ENCODE data around the gene ADCK2. TPM values are rescaled to one million over a fixed set of nuclear protein-coding genes. Genes with fewer than 3 reads are reported as not detected.
"Not testable (repeated sequence)": the region's sequence is repeated elsewhere in the genome, so short reads cannot be mapped to it uniquely, and the experiment has no call there.

ADCK2 gene
- total RNA-seq, 1 donor from 2014 or later: 12.4 TPM

DNA sequence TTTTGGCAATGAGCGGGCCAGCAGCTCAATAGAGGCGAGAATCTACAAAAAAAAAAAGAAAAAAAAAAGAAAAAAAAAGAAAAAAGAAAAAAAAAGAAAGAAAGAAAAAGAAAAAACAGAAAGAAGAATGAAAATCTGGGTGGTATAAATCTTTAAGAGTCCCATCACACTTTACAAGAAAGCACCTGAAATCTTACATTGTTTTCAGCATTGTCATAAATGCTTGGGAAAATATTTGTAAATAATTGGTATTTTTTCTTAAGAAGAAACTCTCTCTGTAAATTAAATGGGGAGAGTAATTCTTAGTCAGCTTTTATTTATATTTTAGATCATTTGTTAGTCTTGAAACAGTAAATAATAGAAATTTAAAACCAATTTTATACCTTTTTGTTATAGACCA is 62.0 kb downstream of the ADCK2 start:
- Histone ChIP-seq H3K27ac (ENCODE audit: low read depth, low read length) (no peak overlapping the region), H3K4me2 (ENCODE audit: low read length) (no peak overlapping the region), H3K9ac (ENCODE audit: low read length) (no peak overlapping the region), H2AFZ (ENCODE audit: low read depth, low read length) (no peak overlapping the region), H3K4me3 (ENCODE audit: insufficient read depth, low read depth, low read length) (no peak overlapping the region), H4K20me1 (ENCODE audit: insufficient read depth, low read length) (no peaks in the 10 kb centered on the region), H3K79me2 (ENCODE audit: insufficient read depth, low read length) (no peaks in the 10 kb centered on the region), H3K9me3 (ENCODE audit: insufficient read depth, low read depth, low read length) (no peaks in the 10 kb centered on the region), H3K36me3 (ENCODE audit: insufficient read depth, low read length) (no peaks in the 10 kb centered on the region), H3K27me3 (ENCODE audit: insufficient read depth, low read length) (no peaks in the 10 kb centered on the region), H3K4me1 (ENCODE audit: insufficient read depth, low read length) (no peaks in the 10 kb centered on the region)
- H3K36me3 Mint-ChIP-seq (ENCODE audit: low read depth, unreplicated experiment): peaks cover 3% of the 10 kb centered on the region
- H3K27me3 Mint-ChIP-seq (ENCODE audit: low read depth, unreplicated experiment): no peaks in the 10 kb centered on the region
- DNase-seq (ENCODE audit: low read depth) (no peak), FAIRE-seq (no peak)
- no peak overlapping the region for H3K4me3 Mint-ChIP-seq (ENCODE audit: unreplicated experiment)
- TF ChIP-seq, protein P1, sequence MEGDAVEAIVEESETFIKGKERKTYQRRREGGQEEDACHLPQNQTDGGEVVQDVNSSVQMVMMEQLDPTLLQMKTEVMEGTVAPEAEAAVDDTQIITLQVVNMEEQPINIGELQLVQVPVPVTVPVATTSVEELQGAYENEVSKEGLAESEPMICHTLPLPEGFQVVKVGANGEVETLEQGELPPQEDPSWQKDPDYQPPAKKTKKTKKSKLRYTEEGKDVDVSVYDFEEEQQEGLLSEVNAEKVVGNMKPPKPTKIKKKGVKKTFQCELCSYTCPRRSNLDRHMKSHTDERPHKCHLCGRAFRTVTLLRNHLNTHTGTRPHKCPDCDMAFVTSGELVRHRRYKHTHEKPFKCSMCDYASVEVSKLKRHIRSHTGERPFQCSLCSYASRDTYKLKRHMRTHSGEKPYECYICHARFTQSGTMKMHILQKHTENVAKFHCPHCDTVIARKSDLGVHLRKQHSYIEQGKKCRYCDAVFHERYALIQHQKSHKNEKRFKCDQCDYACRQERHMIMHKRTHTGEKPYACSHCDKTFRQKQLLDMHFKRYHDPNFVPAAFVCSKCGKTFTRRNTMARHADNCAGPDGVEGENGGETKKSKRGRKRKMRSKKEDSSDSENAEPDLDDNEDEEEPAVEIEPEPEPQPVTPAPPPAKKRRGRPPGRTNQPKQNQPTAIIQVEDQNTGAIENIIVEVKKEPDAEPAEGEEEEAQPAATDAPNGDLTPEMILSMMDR (IDR thresholded peaks at IDR 0.05; ENCODE audit: insufficient read depth, low read depth, low read length): no peak
- no peak for TF ChIP-seq EZH2 (IDR thresholded peaks at IDR 0.05; ENCODE audit: insufficient read depth, low read length)
- peaks cover 2% of the 10 kb centered on the region for H3K4me1 Mint-ChIP-seq (ENCODE audit: low read depth, unreplicated experiment)
- H3K9me3 Mint-ChIP-seq (ENCODE audit: unreplicated experiment): no peaks in the 10 kb centered on the region
- no peak overlapping the region for H3K27ac Mint-ChIP-seq (ENCODE audit: unreplicated experiment)

DNA sequence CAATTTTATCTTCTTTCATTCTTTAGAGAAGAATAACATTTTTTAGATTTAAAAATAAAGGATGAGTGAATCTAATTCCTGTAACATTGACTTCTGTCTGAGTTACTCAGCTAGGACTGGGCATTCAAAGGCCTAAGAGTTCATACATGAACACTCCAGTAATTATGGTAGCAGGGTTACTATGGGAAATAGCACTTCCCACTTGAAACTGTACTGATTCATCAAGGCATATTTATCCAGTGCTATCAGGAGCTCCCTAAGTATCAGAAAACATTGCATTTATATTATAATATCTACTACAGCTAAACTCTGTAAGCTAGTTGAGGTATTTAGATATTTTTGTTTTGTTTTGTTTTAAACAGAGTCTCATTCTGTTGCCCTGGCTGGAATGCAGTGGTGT is 65.5 kb downstream of the ADCK2 start:
- peak; percentile 5 for DNase-seq (ENCODE audit: low read depth)
- no peak overlapping the region for H3K9ac ChIP-seq (ENCODE audit: low read length)
- no peak for TF ChIP-seq EZH2 (IDR thresholded peaks at IDR 0.05; ENCODE audit: insufficient read depth, low read length)
- TF ChIP-seq, protein P1 (IDR thresholded peaks at IDR 0.05; ENCODE audit: insufficient read depth, low read depth, low read length): no peak
- H3K79me2 ChIP-seq (ENCODE audit: insufficient read depth, low read length): no peaks in the 10 kb centered on the region
- H2AFZ ChIP-seq (ENCODE audit: low read depth, low read length): no peak overlapping the region
- no peaks in the 10 kb centered on the region for H3K27me3 ChIP-seq (ENCODE audit: insufficient read depth, low read length)
- no peaks in the 10 kb centered on the region for H3K9me3 ChIP-seq (ENCODE audit: insufficient read depth, low read depth, low read length)
- Mint-ChIP-seq H3K4me1 (ENCODE audit: low read depth, unreplicated experiment) (no peaks in the 10 kb centered on the region), H3K36me3 (ENCODE audit: low read depth, unreplicated experiment) (peaks cover 3% of the 10 kb centered on the region), H3K4me3 (ENCODE audit: unreplicated experiment) (no peak overlapping the region), H3K9me3 (ENCODE audit: unreplicated experiment) (no peaks in the 10 kb centered on the region), H3K27me3 (ENCODE audit: low read depth, unreplicated experiment) (no peaks in the 10 kb centered on the region), H3K27ac (ENCODE audit: unreplicated experiment) (no peak overlapping the region)
- no peak overlapping the region for H3K27ac ChIP-seq (ENCODE audit: low read depth, low read length)
- H3K4me1 ChIP-seq (ENCODE audit: insufficient read depth, low read length): no peaks in the 10 kb centered on the region
- no peak for FAIRE-seq
- H4K20me1 ChIP-seq (ENCODE audit: insufficient read depth, low read length): peaks cover 3% of the 10 kb centered on the region
- H3K36me3 ChIP-seq (ENCODE audit: insufficient read depth, low read length): no peaks in the 10 kb centered on the region
- no peak overlapping the region for H3K4me3 ChIP-seq (ENCODE audit: insufficient read depth, low read depth, low read length)
- no peak overlapping the region for H3K4me2 ChIP-seq (ENCODE audit: low read length)

DNA sequence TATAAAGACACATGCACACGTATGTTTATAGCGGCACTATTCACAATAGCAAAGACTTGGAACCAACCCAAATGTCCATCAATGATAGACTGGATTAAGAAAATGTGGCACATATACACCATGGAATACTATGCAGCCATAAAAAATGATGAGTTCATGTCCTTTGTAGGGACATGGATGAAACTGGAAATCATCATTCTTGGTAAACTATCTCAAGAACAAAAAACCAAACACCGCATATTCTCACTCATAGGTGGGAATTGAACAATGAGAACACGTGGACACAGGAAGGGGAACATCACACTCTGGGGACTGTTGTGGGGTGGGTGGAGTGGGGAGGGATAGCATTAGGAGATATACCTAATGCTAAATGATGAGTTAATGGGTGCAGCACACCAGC is 70.5 kb downstream of the ADCK2 start:
- H3K4me2 ChIP-seq (ENCODE audit: low read length); H3K4me1 ChIP-seq (ENCODE audit: insufficient read depth, low read length); H3K27me3 ChIP-seq (ENCODE audit: insufficient read depth, low read length); H3K9ac ChIP-seq (ENCODE audit: low read length); H3K36me3 Mint-ChIP-seq (ENCODE audit: low read depth, unreplicated experiment); H3K79me2 ChIP-seq (ENCODE audit: insufficient read depth, low read length); H3K27ac ChIP-seq (ENCODE audit: low read depth, low read length); H3K27me3 Mint-ChIP-seq (ENCODE audit: low read depth, unreplicated experiment); H3K9me3 ChIP-seq (ENCODE audit: insufficient read depth, low read depth, low read length); DNase-seq (ENCODE audit: low read depth); H4K20me1 ChIP-seq (ENCODE audit: insufficient read depth, low read length); H3K36me3 ChIP-seq (ENCODE audit: insufficient read depth, low read length); H2AFZ ChIP-seq (ENCODE audit: low read depth, low read length); H3K27ac Mint-ChIP-seq (ENCODE audit: unreplicated experiment); H3K4me3 ChIP-seq (ENCODE audit: insufficient read depth, low read depth, low read length); FAIRE-seq; H3K4me1 Mint-ChIP-seq (ENCODE audit: low read depth, unreplicated experiment); H3K9me3 Mint-ChIP-seq (ENCODE audit: unreplicated experiment); H3K4me3 Mint-ChIP-seq (ENCODE audit: unreplicated experiment): not testable (repeated sequence)
